HepG2 (cell line): ENCODE data around the gene MGAT4C. TPM values are rescaled to one million over a fixed set of nuclear protein-coding genes. Genes with fewer than 3 reads are reported as not detected.

Experiments
- ATAC-seq: fragments of 200-7000 bp; cut with Tn5 transposase; 3 replicates; pipeline ENCODE4 v1.9.1; 2020; ENCODE audit warnings: mild to moderate bottlenecking, moderate library complexity
- BruUV-seq: library from RNA; stranded (reverse); fragments of 400-500 nt; replicated peaks from 2 replicates; lab custom pipeline; 2021; lab: Mats Ljungman, UMichigan
- CTCF ChIA-PET: fragments of 300-600 bp; formaldehyde crosslinking; extraction: SDS; loops from one replicate; lab custom pipeline; 2021; ENCODE audit warnings: low total read pairs, inconsistent platforms, low intra/inter-chr PET ratio; lab: Yijun Ruan, JAX
- POLR2A ChIA-PET: fragments of 350-600 bp; sonication (Branson Sonifier 250); formaldehyde crosslinking; loops from one replicate; lab custom pipeline; 2020; ENCODE audit warnings: antibody characterized with exemption, inconsistent platforms; lab: Yijun Ruan, JAX
- DNase-seq: peaks from one replicate; pipeline ENCODE4 v3.0.0-alpha.2; 2015; ENCODE audit warnings: low spot score
- FAIRE-seq: peaks from 3 replicates; lab custom pipeline; 2011; peaks lifted over from hg19 to GRCh38; lab: Jason Lieb, UNC
- H2AFZ ChIP-seq: one replicate; pipeline ENCODE4 v1.6.1; 2011; ENCODE audit warnings: low read length, inconsistent platforms
- H3K27ac ChIP-seq: fragments of 300-600 bp; 3 replicates; pipeline ENCODE4 v1.8.0; 2011; ENCODE audit warnings: mixed run types, mild to moderate bottlenecking, mixed read lengths, low read length, inconsistent platforms; ENCODE audit not compliant: insufficient read depth; ENCODE audit errors: extremely low read length
- H3K27me3 ChIP-seq, 2 experiments: fragments of 200-600 bp in 1 of 2; 2 replicates in 1 of 2; 3 replicates in 1 of 2; pipeline versions ENCODE4 v1.6.0 to v1.8.0; 2011; ENCODE audit warnings: low read length in 2 of 2, mild to moderate bottlenecking in 2 of 2, moderate library complexity in 2 of 2, inconsistent platforms in 1 of 2; ENCODE audit not compliant: insufficient read depth in 2 of 2, control insufficient read depth in 1 of 2
- H3K36me3 ChIP-seq, 2 experiments: fragments of 200-600 bp in 1 of 2; replicated peaks in 1 of 2; 2 replicates in 1 of 2; 3 replicates in 1 of 2; pipeline versions ENCODE4 v1.5.1 to v1.8.0; 2011; ENCODE audit warnings: low read length in 2 of 2, inconsistent platforms in 1 of 2; ENCODE audit not compliant: insufficient read depth in 2 of 2, control insufficient read depth in 1 of 2
- H3K4me1 ChIP-seq: 2 replicates; pipeline ENCODE4 v1.5.1; 2012; ENCODE audit warnings: low read length, inconsistent platforms; ENCODE audit not compliant: insufficient read depth
- H3K4me2 ChIP-seq: 2 replicates; pipeline ENCODE4 v1.6.0; 2011; ENCODE audit warnings: low read depth, low read length, inconsistent platforms
- H3K4me3 ChIP-seq, 3 experiments: fragments of 200-600 bp in 1 of 3; sonication (generic), shearing (Covaris generic) in 1 of 3; replicated peaks in 1 of 3; 2 replicates each; pipeline ENCODE4 v1.5.1; 2011 to 2016; ENCODE audit warnings: low read length in 3 of 3, inconsistent platforms in 2 of 3, low read depth in 2 of 3, mild to moderate bottlenecking in 2 of 3, control low read depth in 1 of 3, mixed read lengths in 1 of 3; ENCODE audit not compliant: insufficient read depth in 1 of 3
- H3K79me2 ChIP-seq: one replicate; pipeline ENCODE4 v1.6.1; 2011; ENCODE audit warnings: low read length, inconsistent platforms; ENCODE audit not compliant: insufficient read depth
- H3K9ac ChIP-seq: 2 replicates; pipeline ENCODE4 v1.6.0; 2011; ENCODE audit warnings: mild to moderate bottlenecking, low read depth, low read length, inconsistent platforms; ENCODE audit not compliant: insufficient read depth
- H3K9me3 ChIP-seq: 2 replicates; pipeline ENCODE4 v1.5.1; 2012; ENCODE audit warnings: mild to moderate bottlenecking, low read length
- H4K20me1 ChIP-seq: 2 replicates; pipeline ENCODE4 v1.6.0; 2011; ENCODE audit warnings: inconsistent platforms, mild to moderate bottlenecking, low read length, moderate library complexity; ENCODE audit not compliant: insufficient read depth
- ATM ChIP-seq: fragments of 450-650 bp; IDR thresholded peaks from 2 replicates; pipeline ENCODE4 v1.7.1; 2017; ENCODE audit warnings: mild to moderate bottlenecking, borderline replicate concordance
- GPBP1L1 ChIP-seq: sonication (generic); formaldehyde crosslinking; IDR thresholded peaks from 2 replicates; pipeline ENCODE4 v1.5.0; 2020; ENCODE audit warnings: mild to moderate bottlenecking, missing genetic modification reagents
- NBN ChIP-seq: fragments of 450-650 bp; conservative IDR thresholded peaks from 2 replicates; pipeline ENCODE4 v1.6.1; 2017
- POLR2AphosphoS5 ChIP-seq: IDR thresholded peaks from 2 replicates; pipeline ENCODE4 v1.6.1; 2012; ENCODE audit warnings: low read depth, low read length
- ZNF256 ChIP-seq: sonication (generic); formaldehyde crosslinking; conservative IDR thresholded peaks from 2 replicates; pipeline ENCODE4 v1.4.0; 2020; ENCODE audit warnings: missing genetic modification reagents
- ZNF354B ChIP-seq: sonication (generic); formaldehyde crosslinking; IDR thresholded peaks from 2 replicates; pipeline ENCODE4 v1.8.0; 2022; ENCODE audit warnings: mild to moderate bottlenecking, missing genetic modification reagents
- ZNF543 ChIP-seq: sonication (generic); formaldehyde crosslinking; IDR thresholded peaks from 2 replicates; pipeline ENCODE4 v1.4.0; 2020; ENCODE audit warnings: mild to moderate bottlenecking, missing genetic modification reagents
- ZNF800 ChIP-seq: sonication (generic); formaldehyde crosslinking; IDR thresholded peaks from 2 replicates; pipeline ENCODE4 v1.4.0; 2020; ENCODE audit warnings: missing genetic modification reagents
- WGBS: methylation state at CpG from one replicate; pipeline ENCODE4 v1.1.6; 2017; ENCODE audit warnings: low lambda C conversion rate; 5-methylcytosine and 5-hydroxymethylcytosine counted together
- in situ Hi-C: cut with HindIII; loops from 2 replicates; pipeline ENCODE4 v1.10.0; 2017; ENCODE audit warnings: low pct_unique_long_range_greater_than_20kb; ENCODE audit not compliant: extremely low pct_ligation_motif_present
- intact Hi-C: fragments of 100-400 bp; cut with micrococcal nuclease; formaldehyde crosslinking; loops from one replicate; pipeline ENCODE4 v1.10.0; 2022; ENCODE audit not compliant: unreplicated experiment
- polyA plus RNA-seq, 8 experiments: library from polyadenylated mRNA; depleted of rRNA in 3 of 8; stranded (reverse) in 7 of 8; unstranded in 1 of 8; fragments of >200 nt; fragmentation: Illumina TruSeq in 4 of 8; extraction: Trizol in 4 of 8; gene quantifications; 2 replicates each; pipeline versions ENCODE4 v1.2.1 to v1.2.3, GENCODE V29; 2011 to 2016; ENCODE audit warnings: low read depth in 4 of 8, missing spikeins in 1 of 8, mixed read lengths in 1 of 8; ENCODE audit not compliant: insufficient read depth in 1 of 8
- total RNA-seq, 5 experiments: library from RNA; depleted of rRNA; stranded (reverse); fragments of >200 nt; fragmentation: Illumina TruSeq; extraction: Trizol; gene quantifications; 2 replicates each; pipeline ENCODE4 v1.2.3, GENCODE V29; 2016; ENCODE audit warnings: low read depth in 1 of 5

Gene MGAT4C
- total and polyA plus RNA-seq, 2 of the 13 experiments (the other 11 are each of a cell fraction or from before 2014, with no cell fraction given): not detected

GRCh38 chr12:86286119-86286518, 29.9 kb upstream of the MGAT4C start:
- no peak for TF ChIP-seq ZNF256 (CRISPR knock-in tag)
- no peak for TF ChIP-seq ZNF800
- no peak for TF ChIP-seq POLR2AphosphoS5
- no peak for TF ChIP-seq NBN
- no peak for TF ChIP-seq ZNF354B (CRISPR knock-in tag)
- no peak for TF ChIP-seq ATM
- no peak for TF ChIP-seq GPBP1L1 (CRISPR knock-in tag)
- no peak for TF ChIP-seq ZNF543

More at GRCh38 chr12:86286119-86286518, 29.9 kb upstream of the MGAT4C start:
- intact Hi-C loops: no loop called here
- no peak for FAIRE-seq
- Histone ChIP-seq H3K9ac (no peak overlapping the region), H2AFZ (no peak overlapping the region), H3K4me2 (no peak overlapping the region), H3K27ac (no peak overlapping the region), H3K36me3 (no peaks in the 10 kb centered on the region), H3K79me2 (no peaks in the 10 kb centered on the region), H3K4me3 (no peak overlapping the region), H3K4me1 (no peaks in the 10 kb centered on the region), H4K20me1 (no peaks in the 10 kb centered on the region), H3K27me3 (no peaks in the 10 kb centered on the region), H3K9me3 (no peaks in the 10 kb centered on the region)
- ATAC-seq: no peak
- in situ Hi-C loops: no loop called here
- WGBS: 1% methylated on average over 2 of the region's 2 CpGs
- DNase-seq: no peak
- CTCF ChIA-PET: no interaction called here
- POLR2A ChIA-PET: no interaction called here
- BruUV-seq: no TSS peak
